Measurements from ENCODE around the gene SCN2B. TPM values are rescaled to one million over a fixed set of nuclear protein-coding genes. Genes with fewer than 3 reads are reported as not detected.

The SCN2B gene
- total and polyA plus RNA-seq, 2 of the 13 experiments (the other 11 are each of a cell fraction or from before 2014, with no cell fraction given) = 0.01 to 0.02 TPM

- TF ChIP-seq PATZ1 (CRISPR knock-in tag; IDR thresholded peaks at IDR 0.05) = peak; percentile 59; the same call in 1 of the 2 replicates
- peak; percentile 61; the same call in 1 of the 2 replicates for TF ChIP-seq ZBED4 (CRISPR knock-in tag; IDR thresholded peaks at IDR 0.05; ENCODE audit: borderline replicate concordance)
- TF ChIP-seq MAFK (conservative IDR thresholded peaks at IDR 0.05 in 1 of 2, IDR thresholded peaks at IDR 0.05 in 1 of 2; ENCODE audit: low read length in 2 of 2) = peak in 1 of 2 experiments; percentile 35; a peak in 2 of 4 replicates
- TF ChIP-seq CREM (IDR thresholded peaks at IDR 0.05) = peak; percentile 57
- no peak for TF ChIP-seq CREM (CRISPR knock-in tag; IDR thresholded peaks at IDR 0.05)
- peak; percentile 74 for TF ChIP-seq DRAP1 (CRISPR knock-in tag; IDR thresholded peaks at IDR 0.05)
- TF ChIP-seq ZNF510 (CRISPR knock-in tag; IDR thresholded peaks at IDR 0.05; ENCODE audit: low read depth) = no peak
- no peak for TF ChIP-seq FOXP1 (IDR thresholded peaks at IDR 0.05)
- TF ChIP-seq FOXP1 (CRISPR knock-in tag; IDR thresholded peaks at IDR 0.05) = peak; percentile 39; the same call in 1 of the 2 replicates
- peak; percentile 84 for TF ChIP-seq ZFX (CRISPR knock-in tag; IDR thresholded peaks at IDR 0.05; ENCODE audit: low read depth)
- TF ChIP-seq CREBL2 (CRISPR knock-in tag; IDR thresholded peaks at IDR 0.05; ENCODE audit: borderline replicate concordance) = no peak
- no peak for TF ChIP-seq ZNF318 (CRISPR knock-in tag; IDR thresholded peaks at IDR 0.05)
- TF ChIP-seq ZSCAN9 (CRISPR knock-in tag; IDR thresholded peaks at IDR 0.05; ENCODE audit: borderline replicate concordance) = peak; percentile 75; the same call in 1 of the 2 replicates
- TF ChIP-seq THAP11 (CRISPR knock-in tag; IDR thresholded peaks at IDR 0.05) = peak; percentile 73
Observed at GRCh38 chr11:118194835-118195627, 18.6 kb upstream of the SCN2B start (continued).
